GM23338 (cell line): ENCODE data around the gene MYO3B. TPM values are rescaled to one million over a fixed set of nuclear protein-coding genes. Genes with fewer than 3 reads are reported as not detected.

Experiments
- ATAC-seq: fragments of 200-7000 bp; cut with Tn5 transposase; 3 replicates; pipeline ENCODE4 v1.9.1; 2020
- DNase-seq: peaks from one replicate; pipeline ENCODE4 v3.0.0-alpha.2; 2015; ENCODE audit warnings: low spot score
- H2AFZ ChIP-seq: fragments of 200-600 bp; sonication (generic); 2 replicates; pipeline ENCODE4 v1.8.0; 2016; ENCODE audit warnings: antibody characterized with exemption, mild to moderate bottlenecking, moderate library complexity
- H3F3A ChIP-seq: fragments of 200-600 bp; sonication (generic); replicated peaks from 2 replicates; pipeline ENCODE4 v1.8.0; 2017; ENCODE audit warnings: antibody characterized with exemption, mixed run types, low read depth
- H3K27ac ChIP-seq: fragments of 200-600 bp; sonication (generic); 2 replicates; pipeline ENCODE4 v1.6.1; 2016; ENCODE audit warnings: low read depth
- H3K27me3 ChIP-seq: fragments of 200-600 bp; sonication (generic); 2 replicates; pipeline ENCODE4 v1.8.0; 2016; ENCODE audit warnings: mild to moderate bottlenecking, mixed run types, moderate library complexity; ENCODE audit not compliant: insufficient read depth
- H3K36me3 ChIP-seq: fragments of 200-600 bp; sonication (generic); 2 replicates; pipeline ENCODE4 v1.8.0; 2016; ENCODE audit warnings: mild to moderate bottlenecking; ENCODE audit not compliant: insufficient read depth
- H3K4me1 ChIP-seq: fragments of 200-600 bp; sonication (generic); 2 replicates; pipeline ENCODE4 v1.8.0; 2016; ENCODE audit warnings: mild to moderate bottlenecking, moderate library complexity; ENCODE audit not compliant: insufficient read depth
- H3K4me2 ChIP-seq: fragments of 200-600 bp; sonication (generic); 2 replicates; pipeline ENCODE4 v1.7.1; 2017; ENCODE audit warnings: mixed run types
- H3K4me3 ChIP-seq: fragments of 200-600 bp; sonication (generic); 2 replicates; pipeline ENCODE4 v1.6.1; 2016; ENCODE audit warnings: mixed run types
- H3K79me2 ChIP-seq: fragments of 200-600 bp; sonication (generic); replicated peaks from 2 replicates; pipeline ENCODE4 v1.8.0; 2017; ENCODE audit warnings: mild to moderate bottlenecking; ENCODE audit not compliant: insufficient read depth
- H3K9me2 ChIP-seq: fragments of 200-600 bp; sonication (generic); 2 replicates; pipeline ENCODE4 v1.8.0; 2017; ENCODE audit not compliant: insufficient read depth
- H4K20me1 ChIP-seq: fragments of 200-600 bp; sonication (generic); replicated peaks from 2 replicates; pipeline ENCODE4 v1.8.0; 2017; ENCODE audit warnings: mild to moderate bottlenecking; ENCODE audit not compliant: insufficient read depth
- H3K27ac Mint-ChIP-seq: 2 replicates; pipeline ENCODE4 v1.8.0; 2020; ENCODE audit warnings: inconsistent platforms, mild to moderate bottlenecking, moderate library complexity, mixed read lengths
- H3K27me3 Mint-ChIP-seq: 3 replicates; pipeline ENCODE4 v1.8.0; 2022; ENCODE audit warnings: low read depth, mild to moderate bottlenecking, moderate library complexity, mixed read lengths, inconsistent platforms; ENCODE audit not compliant: insufficient read depth, poor library complexity
- H3K36me3 Mint-ChIP-seq: 3 replicates; pipeline ENCODE4 v1.8.0; 2021; ENCODE audit warnings: low read depth, mild to moderate bottlenecking, inconsistent platforms, moderate library complexity, mixed read lengths
- H3K4me1 Mint-ChIP-seq: 3 replicates; pipeline ENCODE4 v1.8.0; 2020; ENCODE audit warnings: mild to moderate bottlenecking, inconsistent platforms, mixed read lengths
- H3K4me3 Mint-ChIP-seq: 3 replicates; pipeline ENCODE4 v1.8.0; 2021; ENCODE audit warnings: moderate library complexity, mild to moderate bottlenecking, inconsistent platforms, mixed read lengths
- H3K9me3 Mint-ChIP-seq: 3 replicates; pipeline ENCODE4 v1.8.0; 2020; ENCODE audit warnings: moderate library complexity, mild to moderate bottlenecking, inconsistent platforms, mixed read lengths
- CREB1 ChIP-seq: fragments of 250-450 bp; sonication (Bioruptor Pico); IDR thresholded peaks from 2 replicates; pipeline ENCODE4 v1.5.0; 2020; ENCODE audit warnings: low read depth, mild to moderate bottlenecking, moderate library complexity
- CTCF ChIP-seq, 2 experiments: fragments of 200-600 bp in 1 of 2; sonication (generic) in 1 of 2; conservative IDR thresholded peaks; 2 replicates each; pipeline versions ENCODE4 v1.5.1 to v1.6.1; 2016 to 2017; ENCODE audit warnings: antibody characterized with exemption in 2 of 2, low read depth in 2 of 2, mild to moderate bottlenecking in 2 of 2, moderate library complexity in 1 of 2
- EZH2 ChIP-seq: fragments of 200-600 bp; sonication (generic); IDR thresholded peaks from one replicate; pipeline ENCODE4 v1.8.0; 2017; ENCODE audit warnings: antibody characterized with exemption, mild to moderate bottlenecking, low read depth; ENCODE audit not compliant: unreplicated experiment
- JUNB ChIP-seq: IDR thresholded peaks from one replicate; pipeline ENCODE4 v1.6.1; 2016; ENCODE audit warnings: antibody characterized with exemption; ENCODE audit not compliant: unreplicated experiment
- NANOG ChIP-seq: IDR thresholded peaks from 2 replicates; pipeline ENCODE4 v1.6.1; 2016; ENCODE audit warnings: antibody characterized with exemption, borderline replicate concordance
- POLR2AphosphoS5 ChIP-seq: IDR thresholded peaks from 2 replicates; pipeline ENCODE4 v1.6.1; 2016; ENCODE audit warnings: antibody characterized with exemption, low read depth
- REST ChIP-seq: IDR thresholded peaks from one replicate; pipeline ENCODE4 v1.6.1; 2018; ENCODE audit warnings: antibody characterized with exemption; ENCODE audit not compliant: unreplicated experiment
- ZNF114 ChIP-seq: fragments of 250-450 bp; sonication (Bioruptor Pico); IDR thresholded peaks from 2 replicates; pipeline ENCODE4 v1.5.0; 2020; ENCODE audit warnings: mild to moderate bottlenecking, moderate library complexity
- polyA plus RNA-seq: library from polyadenylated mRNA; unstranded; fragments of >200 nt; fragmentation: Nextera tagmentation; extraction: Ambion mirVana; gene quantifications from 2 replicates; pipeline ENCODE4 v1.2.1, GENCODE V29; 2016
- total RNA-seq: library from RNA; depleted of rRNA; stranded (reverse); fragments of >200 nt; shearing (Covaris generic); gene quantifications from 2 replicates; pipeline ENCODE4 v1.2.3, GENCODE V29; 2014
- TF ChIP-seq, protein P1 (sequence below): fragments of 250-450 bp; sonication (Bioruptor Pico); IDR thresholded peaks from 2 replicates; pipeline ENCODE4 v1.5.0; 2020; ENCODE audit warnings: mild to moderate bottlenecking, moderate library complexity
- TF ChIP-seq, protein P2 (sequence below): IDR thresholded peaks from 2 replicates; pipeline ENCODE4 v1.6.1; 2016; ENCODE audit warnings: antibody characterized with exemption

Gene MYO3B
- total and polyA plus RNA-seq, 2 experiments from 2014 or later = 0.42 TPM; not detected in 1

- TF ChIP-seq, protein P1, sequence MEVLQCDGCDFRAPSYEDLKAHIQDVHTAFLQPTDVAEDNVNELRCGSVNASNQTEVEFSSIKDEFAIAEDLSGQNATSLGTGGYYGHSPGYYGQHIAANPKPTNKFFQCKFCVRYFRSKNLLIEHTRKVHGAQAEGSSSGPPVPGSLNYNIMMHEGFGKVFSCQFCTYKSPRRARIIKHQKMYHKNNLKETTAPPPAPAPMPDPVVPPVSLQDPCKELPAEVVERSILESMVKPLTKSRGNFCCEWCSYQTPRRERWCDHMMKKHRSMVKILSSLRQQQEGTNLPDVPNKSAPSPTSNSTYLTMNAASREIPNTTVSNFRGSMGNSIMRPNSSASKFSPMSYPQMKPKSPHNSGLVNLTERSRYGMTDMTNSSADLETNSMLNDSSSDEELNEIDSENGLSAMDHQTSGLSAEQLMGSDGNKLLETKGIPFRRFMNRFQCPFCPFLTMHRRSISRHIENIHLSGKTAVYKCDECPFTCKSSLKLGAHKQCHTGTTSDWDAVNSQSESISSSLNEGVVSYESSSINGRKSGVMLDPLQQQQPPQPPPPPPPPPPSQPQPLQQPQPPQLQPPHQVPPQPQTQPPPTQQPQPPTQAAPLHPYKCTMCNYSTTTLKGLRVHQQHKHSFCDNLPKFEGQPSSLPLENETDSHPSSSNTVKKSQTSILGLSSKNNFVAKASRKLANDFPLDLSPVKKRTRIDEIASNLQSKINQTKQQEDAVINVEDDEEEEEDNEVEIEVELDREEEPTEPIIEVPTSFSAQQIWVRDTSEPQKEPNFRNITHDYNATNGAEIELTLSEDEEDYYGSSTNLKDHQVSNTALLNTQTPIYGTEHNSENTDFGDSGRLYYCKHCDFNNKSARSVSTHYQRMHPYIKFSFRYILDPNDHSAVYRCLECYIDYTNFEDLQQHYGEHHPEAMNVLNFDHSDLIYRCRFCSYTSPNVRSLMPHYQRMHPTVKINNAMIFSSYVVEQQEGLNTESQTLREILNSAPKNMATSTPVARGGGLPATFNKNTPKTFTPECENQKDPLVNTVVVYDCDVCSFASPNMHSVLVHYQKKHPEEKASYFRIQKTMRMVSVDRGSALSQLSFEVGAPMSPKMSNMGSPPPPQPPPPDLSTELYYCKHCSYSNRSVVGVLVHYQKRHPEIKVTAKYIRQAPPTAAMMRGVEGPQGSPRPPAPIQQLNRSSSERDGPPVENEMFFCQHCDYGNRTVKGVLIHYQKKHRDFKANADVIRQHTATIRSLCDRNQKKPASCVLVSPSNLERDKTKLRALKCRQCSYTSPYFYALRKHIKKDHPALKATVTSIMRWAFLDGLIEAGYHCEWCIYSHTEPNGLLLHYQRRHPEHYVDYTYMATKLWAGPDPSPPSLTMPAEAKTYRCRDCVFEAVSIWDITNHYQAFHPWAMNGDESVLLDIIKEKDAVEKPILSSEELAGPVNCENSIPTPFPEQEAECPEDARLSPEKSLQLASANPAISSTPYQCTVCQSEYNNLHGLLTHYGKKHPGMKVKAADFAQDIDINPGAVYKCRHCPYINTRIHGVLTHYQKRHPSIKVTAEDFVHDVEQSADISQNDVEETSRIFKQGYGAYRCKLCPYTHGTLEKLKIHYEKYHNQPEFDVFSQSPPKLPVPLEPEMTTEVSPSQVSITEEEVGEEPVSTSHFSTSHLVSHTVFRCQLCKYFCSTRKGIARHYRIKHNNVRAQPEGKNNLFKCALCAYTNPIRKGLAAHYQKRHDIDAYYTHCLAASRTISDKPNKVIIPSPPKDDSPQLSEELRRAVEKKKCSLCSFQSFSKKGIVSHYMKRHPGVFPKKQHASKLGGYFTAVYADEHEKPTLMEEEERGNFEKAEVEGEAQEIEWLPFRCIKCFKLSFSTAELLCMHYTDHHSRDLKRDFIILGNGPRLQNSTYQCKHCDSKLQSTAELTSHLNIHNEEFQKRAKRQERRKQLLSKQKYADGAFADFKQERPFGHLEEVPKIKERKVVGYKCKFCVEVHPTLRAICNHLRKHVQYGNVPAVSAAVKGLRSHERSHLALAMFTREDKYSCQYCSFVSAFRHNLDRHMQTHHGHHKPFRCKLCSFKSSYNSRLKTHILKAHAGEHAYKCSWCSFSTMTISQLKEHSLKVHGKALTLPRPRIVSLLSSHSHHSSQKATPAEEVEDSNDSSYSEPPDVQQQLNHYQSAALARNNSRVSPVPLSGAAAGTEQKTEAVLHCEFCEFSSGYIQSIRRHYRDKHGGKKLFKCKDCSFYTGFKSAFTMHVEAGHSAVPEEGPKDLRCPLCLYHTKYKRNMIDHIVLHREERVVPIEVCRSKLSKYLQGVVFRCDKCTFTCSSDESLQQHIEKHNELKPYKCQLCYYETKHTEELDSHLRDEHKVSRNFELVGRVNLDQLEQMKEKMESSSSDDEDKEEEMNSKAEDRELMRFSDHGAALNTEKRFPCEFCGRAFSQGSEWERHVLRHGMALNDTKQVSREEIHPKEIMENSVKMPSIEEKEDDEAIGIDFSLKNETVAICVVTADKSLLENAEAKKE (CRISPR knock-in tag) = no peak
- no peak for TF ChIP-seq JUNB
- no peak for TF ChIP-seq ZNF114
Observed at GRCh38 chr2:170512266-170512665, 334.3 kb downstream of the MYO3B start (continued).

DNA sequence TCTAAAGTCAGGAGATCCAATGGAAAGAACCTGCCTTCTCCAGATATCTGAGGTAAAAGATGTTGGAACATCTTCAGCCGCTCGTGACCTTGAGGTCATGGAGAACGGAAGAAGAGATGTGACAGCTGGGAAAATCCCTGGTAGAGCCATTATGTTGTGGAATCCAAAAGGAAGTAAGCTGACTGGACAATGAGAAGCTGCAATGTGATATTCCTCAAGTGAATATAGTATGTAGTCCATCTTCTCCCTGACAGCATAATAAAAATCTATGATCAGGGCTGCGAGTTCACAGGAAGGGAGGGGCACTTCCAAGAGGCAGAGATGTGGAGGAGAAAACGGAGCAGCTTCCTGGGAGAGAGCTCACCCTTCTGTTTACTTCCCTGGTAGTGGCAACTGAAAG, 336.2 kb downstream of the MYO3B start:
- peaks cover 9% of the 10 kb centered on the region; the same call in 1 of the 2 replicates for H3K4me1 ChIP-seq
- no peaks in the 10 kb centered on the region for H3K79me2 ChIP-seq
- H3K36me3 ChIP-seq = no peaks in the 10 kb centered on the region
- no peaks in the 10 kb centered on the region for H3K36me3 Mint-ChIP-seq
- no peaks in the 10 kb centered on the region for H4K20me1 ChIP-seq
- no peak overlapping the region for H3K27ac Mint-ChIP-seq
- DNase-seq = no peak
- peaks cover 3% of the 10 kb centered on the region for H3K27me3 Mint-ChIP-seq
- no peak overlapping the region for H3K4me3 ChIP-seq
- no peak overlapping the region for H2AFZ ChIP-seq
- peaks cover 8% of the 10 kb centered on the region; the same call in 2 of the 3 replicates for H3K4me1 Mint-ChIP-seq
- H3F3A ChIP-seq = no peaks in the 10 kb centered on the region
- peaks cover 6% of the 10 kb centered on the region; the same call in 1 of the 2 replicates for H3K9me2 ChIP-seq
- H3K9me3 Mint-ChIP-seq = no peaks in the 10 kb centered on the region
- no peak overlapping the region for H3K4me2 ChIP-seq
- no peaks in the 10 kb centered on the region for H3K27me3 ChIP-seq
- no peak overlapping the region for H3K4me3 Mint-ChIP-seq
- no peak overlapping the region for H3K27ac ChIP-seq
- ATAC-seq = no peak
- no peak for TF ChIP-seq CREB1 (CRISPR knock-in tag)
- TF ChIP-seq ZNF114 = no peak
- no peak for TF ChIP-seq POLR2AphosphoS5
- no peak for TF ChIP-seq NANOG
- TF ChIP-seq, protein P2, sequence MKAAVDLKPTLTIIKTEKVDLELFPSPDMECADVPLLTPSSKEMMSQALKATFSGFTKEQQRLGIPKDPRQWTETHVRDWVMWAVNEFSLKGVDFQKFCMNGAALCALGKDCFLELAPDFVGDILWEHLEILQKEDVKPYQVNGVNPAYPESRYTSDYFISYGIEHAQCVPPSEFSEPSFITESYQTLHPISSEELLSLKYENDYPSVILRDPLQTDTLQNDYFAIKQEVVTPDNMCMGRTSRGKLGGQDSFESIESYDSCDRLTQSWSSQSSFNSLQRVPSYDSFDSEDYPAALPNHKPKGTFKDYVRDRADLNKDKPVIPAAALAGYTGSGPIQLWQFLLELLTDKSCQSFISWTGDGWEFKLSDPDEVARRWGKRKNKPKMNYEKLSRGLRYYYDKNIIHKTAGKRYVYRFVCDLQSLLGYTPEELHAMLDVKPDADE = no peak
- TF ChIP-seq CTCF (conservative IDR thresholded peaks at IDR 0.05; ENCODE audit: low read depth in 2 of 2) = no peak
- TF ChIP-seq EZH2 = no peak
- TF ChIP-seq REST = no peak
